ENCODE data around the gene FKBP7. TPM values are rescaled to one million over a fixed set of nuclear protein-coding genes. Genes with fewer than 3 reads are reported as not detected.

Gene FKBP7
- total and polyA plus RNA-seq, 2 of the 13 experiments (the other 11 are each of a cell fraction or from before 2014, with no cell fraction given), result 12.4 to 14.8 TPM

GRCh38 chr2:178480227-178481181 is 2.1 kb upstream of the FKBP7 start, which contains the start of gene PLEKHA3 (continued):
- TF ChIP-seq REST (IDR thresholded peaks at IDR 0.05; ENCODE audit: borderline replicate concordance in 1 of 2, low read depth in 1 of 2, low read length in 2 of 2) (peak in 1 of 2 experiments; percentile 38; a peak in 1 of 4 replicates), ZNF280D (CRISPR knock-in tag; IDR thresholded peaks at IDR 0.05) (0 out of 2 replicates have a peak, but pooled peaks have one; percentile 40), ZNF414 (CRISPR knock-in tag; IDR thresholded peaks at IDR 0.05) (no peak), MED1 (CRISPR knock-in tag; IDR thresholded peaks at IDR 0.05) (peak; percentile 54), ZNF24 (IDR thresholded peaks at IDR 0.05) (0 out of 2 replicates have a peak, but pooled peaks have one; percentile 40), CSRNP1 (CRISPR knock-in tag; IDR thresholded peaks at IDR 0.05) (0 out of 2 replicates have a peak, but pooled peaks have one; percentile 38), ZNF251 (CRISPR knock-in tag; IDR thresholded peaks at IDR 0.05) (no peak), MED13 (CRISPR knock-in tag; IDR thresholded peaks at IDR 0.05) (peak; percentile 50; the same call in 1 of the 2 replicates), NFYC (CRISPR knock-in tag; IDR thresholded peaks at IDR 0.05) (no peak), ZBTB44 (CRISPR knock-in tag; IDR thresholded peaks at IDR 0.05) (no peak), FOXA3 (CRISPR knock-in tag; IDR thresholded peaks at IDR 0.05) (peak; percentile 61), TFDP1 (CRISPR knock-in tag; IDR thresholded peaks at IDR 0.05; ENCODE audit: borderline replicate concordance) (peak; percentile 65; the same call in 1 of the 2 replicates), ZSCAN31 (CRISPR knock-in tag; IDR thresholded peaks at IDR 0.05; ENCODE audit: low read depth) (peak; percentile 71), HES4 (CRISPR knock-in tag; IDR thresholded peaks at IDR 0.05; ENCODE audit: borderline replicate concordance) (peak; percentile 22; the same call in 1 of the 2 replicates), DMAP1 (CRISPR knock-in tag; IDR thresholded peaks at IDR 0.05) (peak; percentile 32)
